Keratinocyte (primary cell): ENCODE data around the gene VAMP1.

Experiments used
- EZH2 ChIP-seq: IDR thresholded peaks from one replicate; pipeline ENCODE4 v1.6.1; 2012; ENCODE audit warnings: inconsistent platforms, mild to moderate bottlenecking, low read length, moderate library complexity
- TF ChIP-seq, protein P1 (sequence below), 3 experiments: IDR thresholded peaks in 1 of 3; conservative IDR thresholded peaks in 1 of 3; optimal IDR thresholded peaks in 1 of 3; 2 replicates in 2 of 3; 3 replicates in 1 of 3; pipeline versions ENCODE3 to v1.5.1; 2011; ENCODE audit warnings: low read length in 3 of 3, mild to moderate bottlenecking in 3 of 3, moderate library complexity in 2 of 3, control low read depth in 1 of 3, inconsistent platforms in 1 of 3; ENCODE audit not compliant: insufficient read depth in 2 of 3; ENCODE audit errors: extremely low read depth in 1 of 3

GRCh38 chr12:6489449-6489848 is 19.0 kb upstream of the VAMP1 start:
- TF ChIP-seq, protein P1, sequence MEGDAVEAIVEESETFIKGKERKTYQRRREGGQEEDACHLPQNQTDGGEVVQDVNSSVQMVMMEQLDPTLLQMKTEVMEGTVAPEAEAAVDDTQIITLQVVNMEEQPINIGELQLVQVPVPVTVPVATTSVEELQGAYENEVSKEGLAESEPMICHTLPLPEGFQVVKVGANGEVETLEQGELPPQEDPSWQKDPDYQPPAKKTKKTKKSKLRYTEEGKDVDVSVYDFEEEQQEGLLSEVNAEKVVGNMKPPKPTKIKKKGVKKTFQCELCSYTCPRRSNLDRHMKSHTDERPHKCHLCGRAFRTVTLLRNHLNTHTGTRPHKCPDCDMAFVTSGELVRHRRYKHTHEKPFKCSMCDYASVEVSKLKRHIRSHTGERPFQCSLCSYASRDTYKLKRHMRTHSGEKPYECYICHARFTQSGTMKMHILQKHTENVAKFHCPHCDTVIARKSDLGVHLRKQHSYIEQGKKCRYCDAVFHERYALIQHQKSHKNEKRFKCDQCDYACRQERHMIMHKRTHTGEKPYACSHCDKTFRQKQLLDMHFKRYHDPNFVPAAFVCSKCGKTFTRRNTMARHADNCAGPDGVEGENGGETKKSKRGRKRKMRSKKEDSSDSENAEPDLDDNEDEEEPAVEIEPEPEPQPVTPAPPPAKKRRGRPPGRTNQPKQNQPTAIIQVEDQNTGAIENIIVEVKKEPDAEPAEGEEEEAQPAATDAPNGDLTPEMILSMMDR (optimal IDR thresholded peaks at IDR 0.05 in 1 of 3, IDR thresholded peaks at IDR 0.05 in 1 of 3, conservative IDR thresholded peaks at IDR 0.05 in 1 of 3; ENCODE audit: extremely low read depth in 1 of 3, insufficient read depth in 2 of 3, low read length in 3 of 3), result no peak
- TF ChIP-seq EZH2, result no peak
